Colon (tissue), 2 donors: ENCODE measurements around the gene EXD2.
"Not testable (repeated sequence)": the region's sequence is repeated elsewhere in the genome, so short reads cannot be mapped to it uniquely, and the experiment has no call there.

Source experiments
- FAIRE-seq: peaks from 2 replicates; lab custom pipeline; 2012; peaks lifted over from hg19 to GRCh38; lab: Jason Lieb, UNC
- donor health status: control.
- donor health status: control.

The EXD2 gene

DNA sequence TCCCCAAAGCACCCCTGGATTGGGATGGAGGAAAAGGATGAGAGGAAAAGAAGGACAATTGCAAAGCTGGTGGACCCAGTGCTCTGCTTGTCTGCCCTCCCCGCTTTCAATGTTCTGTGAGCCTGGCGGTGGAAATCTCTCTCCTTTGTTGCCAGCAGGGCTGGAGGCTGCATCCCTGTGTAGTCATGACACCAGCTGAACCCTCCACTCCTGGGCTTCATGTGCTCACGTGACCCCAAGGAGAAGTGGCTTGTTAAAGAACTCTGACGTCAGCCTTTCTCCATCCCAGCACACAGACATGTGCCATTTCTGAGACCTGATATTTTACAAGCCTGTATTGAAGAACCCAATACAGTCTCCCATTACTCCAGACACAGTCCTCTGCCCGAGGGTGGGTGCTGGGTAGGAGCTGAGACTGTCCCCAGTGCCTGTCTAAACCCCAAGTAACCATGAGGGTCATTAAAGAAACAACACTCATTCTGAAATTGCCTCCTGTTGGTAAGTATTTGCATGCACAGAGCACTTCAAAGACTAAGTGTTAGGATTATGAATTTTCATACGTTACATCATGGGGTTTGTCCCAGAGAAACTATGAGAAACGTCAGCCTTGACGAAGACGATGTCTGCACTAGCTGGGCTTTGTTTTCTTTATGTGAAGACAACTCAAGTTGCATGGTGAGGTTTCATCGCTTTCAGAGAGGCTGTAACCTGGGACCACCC is 90.3 kb downstream of the EXD2 start:
- no peak for FAIRE-seq

DNA sequence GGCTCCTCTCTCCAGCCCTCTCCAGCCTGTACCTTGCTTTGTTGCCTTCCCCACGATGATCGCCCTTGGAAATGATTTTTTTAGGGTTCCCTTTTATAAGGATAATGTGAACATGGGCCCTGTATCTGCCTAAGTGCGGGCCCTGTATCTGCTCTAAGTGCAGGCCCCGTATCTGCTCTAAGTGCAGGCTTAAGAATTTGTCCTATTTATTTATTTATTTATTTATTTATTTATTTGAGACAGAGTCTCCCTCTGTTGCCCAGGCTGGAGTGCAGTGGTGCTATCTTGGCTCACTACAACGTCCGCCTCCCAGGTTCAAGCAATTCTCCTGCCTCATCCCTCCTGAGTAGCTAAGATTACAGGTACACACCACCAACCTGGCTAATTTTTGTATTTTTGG is 91.2 kb downstream of the EXD2 start:
- FAIRE-seq = no peak

DNA sequence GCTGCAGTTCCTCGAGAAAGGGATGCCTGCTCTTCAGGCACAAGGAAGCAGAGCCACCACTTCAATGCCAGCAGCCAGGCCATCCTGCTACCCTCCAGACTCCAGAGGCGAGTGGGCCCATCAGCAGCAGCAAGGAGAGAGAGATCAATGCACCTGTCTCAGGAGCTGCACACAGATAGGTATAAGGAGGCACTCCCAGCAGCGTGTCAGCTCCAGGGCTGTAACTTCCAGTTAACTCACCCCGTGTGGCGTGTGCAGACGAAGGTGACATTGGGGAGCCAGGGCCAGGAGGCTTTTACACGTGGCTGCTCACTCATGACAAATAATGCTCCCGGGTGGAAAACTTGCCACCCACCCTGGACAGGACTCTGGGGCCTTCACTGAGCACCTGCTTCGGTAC is 92.9 kb downstream of the EXD2 start:
- FAIRE-seq = no peak

GRCh38 chr14:69285661-69286255 is 94.5 kb downstream of the EXD2 start:
- FAIRE-seq = no peak

DNA sequence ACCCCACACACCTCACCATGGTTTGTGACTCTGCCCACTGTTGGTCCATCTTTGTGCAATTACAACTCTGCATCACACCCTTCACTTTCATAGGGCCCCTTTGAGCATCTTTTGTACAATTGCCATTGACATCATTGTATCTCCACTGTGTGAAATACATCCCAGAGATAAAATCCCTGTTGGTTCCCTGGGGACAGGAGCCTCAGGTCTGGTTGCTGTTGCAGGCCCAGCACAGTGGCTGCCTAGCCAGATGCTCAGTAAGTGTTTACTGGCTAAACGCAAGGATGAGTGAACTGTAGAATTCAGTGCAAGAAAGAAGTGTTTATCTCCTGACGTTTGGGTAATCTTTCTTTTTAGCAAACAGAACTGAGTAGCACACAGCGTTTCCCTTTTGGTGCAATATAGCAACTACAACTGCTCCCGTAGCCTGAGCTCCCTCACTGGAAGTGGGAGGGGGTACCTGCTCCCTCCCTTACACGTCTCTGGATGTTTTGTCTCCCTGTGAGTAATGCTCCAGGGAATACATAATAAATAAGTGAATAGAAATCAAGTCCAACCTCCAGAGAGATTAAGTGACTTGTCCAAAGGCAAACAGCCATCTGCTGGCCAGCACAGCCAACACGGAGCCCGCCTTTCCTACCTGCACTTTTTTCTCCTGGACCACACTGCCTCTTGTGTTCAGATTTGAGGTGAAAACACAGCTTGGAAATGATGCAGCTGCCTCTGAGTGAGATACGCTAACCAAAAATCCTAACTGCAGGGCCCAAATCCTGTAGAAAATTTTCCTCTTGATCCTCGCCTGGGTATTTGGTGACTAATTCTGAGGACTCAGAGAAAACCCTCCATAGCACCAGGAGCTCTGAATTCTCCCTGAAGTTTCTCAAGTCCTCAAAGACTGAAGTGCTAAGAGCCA is 96.1 kb downstream of the EXD2 start:
- FAIRE-seq = no peak

DNA sequence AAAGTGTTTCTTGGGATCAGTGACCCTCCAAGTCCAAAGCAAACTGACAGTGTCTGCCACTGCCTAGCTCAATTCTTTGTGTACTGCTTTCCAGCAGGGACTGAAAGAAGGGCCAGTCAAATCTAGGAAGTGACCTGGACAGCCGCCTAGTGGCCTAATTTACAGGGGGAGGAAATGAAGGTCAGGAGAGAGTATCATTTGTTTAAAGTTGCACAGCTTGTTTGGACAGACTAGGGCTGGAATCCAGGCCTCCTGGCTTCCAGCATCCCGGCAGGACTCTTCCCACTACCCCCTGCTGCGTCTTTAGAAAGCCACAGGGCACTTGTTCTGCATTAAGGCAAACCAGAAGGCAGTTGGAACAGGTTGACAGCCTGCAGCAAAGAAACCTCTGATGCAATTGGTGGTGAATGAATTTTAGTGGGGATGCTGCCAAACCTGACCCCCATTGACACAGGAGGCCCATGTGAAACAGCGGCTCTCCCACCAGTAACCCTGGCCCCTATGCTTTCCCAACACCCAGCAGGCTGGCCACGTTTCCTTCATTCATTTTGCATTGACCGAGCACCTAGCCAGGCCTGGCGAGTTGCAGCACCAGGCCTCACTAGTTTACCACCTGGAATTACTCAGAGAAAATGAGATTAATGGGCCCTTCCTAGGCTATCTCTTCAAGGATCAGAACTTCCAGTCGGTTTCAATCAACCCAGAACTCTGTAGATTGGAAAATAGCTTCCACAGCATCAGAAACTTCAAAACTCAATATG is 96.9 kb downstream of the EXD2 start:
- FAIRE-seq = no peak

GRCh38 chr14:69288956-69289705 is 97.8 kb downstream of the EXD2 start:
- no peak for FAIRE-seq

GRCh38 chr14:69289811-69290520 is 98.7 kb downstream of the EXD2 start:
- no peak for FAIRE-seq

DNA sequence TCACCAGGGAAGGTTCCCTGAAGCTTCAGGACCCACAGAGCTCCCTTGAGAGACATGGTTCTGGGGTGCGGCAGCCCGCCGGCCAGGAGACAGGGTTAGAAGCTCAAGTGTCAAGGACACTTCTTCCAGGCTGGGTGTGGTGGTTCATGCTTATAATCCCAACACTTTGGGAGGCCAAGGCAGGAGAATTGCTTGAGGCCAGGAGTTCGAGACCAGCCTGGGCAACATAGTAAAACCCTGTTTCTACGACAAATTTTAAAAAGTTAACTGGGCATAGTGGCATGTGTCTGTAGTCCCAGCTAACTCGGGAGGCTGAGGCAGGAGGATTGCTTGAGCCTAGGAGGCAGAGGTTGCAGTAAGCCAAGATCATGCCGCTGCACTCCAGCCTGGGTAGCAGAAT is 99.6 kb downstream of the EXD2 start:
- FAIRE-seq = not testable (repeated sequence)

DNA sequence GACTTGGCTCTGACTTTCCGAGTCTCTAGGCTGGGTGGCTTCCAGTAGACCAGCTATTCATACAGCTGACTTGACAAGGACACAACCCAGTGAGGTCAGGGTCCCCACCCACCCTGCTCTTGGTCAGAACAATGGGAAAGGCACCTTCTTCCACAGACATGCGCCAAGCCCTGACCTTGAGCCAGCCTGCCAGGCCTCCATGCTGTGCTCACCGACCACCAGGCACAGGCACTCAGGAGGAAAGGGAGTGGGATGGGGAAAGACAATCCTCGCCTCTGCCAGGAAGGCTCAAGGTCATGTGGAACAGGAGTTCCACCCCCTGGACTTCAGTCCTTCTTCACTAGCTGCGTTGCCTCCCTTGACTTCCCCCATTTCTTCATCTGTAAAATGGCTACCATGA is 100.1 kb downstream of the EXD2 start:
- no peak for FAIRE-seq

GRCh38 chr14:69291891-69292561 is 100.7 kb downstream of the EXD2 start:
- FAIRE-seq = no peak
